Keratinocyte (primary cell): ENCODE data around the gene CLDN9.

Experiments
- EZH2 ChIP-seq: IDR thresholded peaks from one replicate; pipeline ENCODE4 v1.6.1; 2012; ENCODE audit warnings: inconsistent platforms, mild to moderate bottlenecking, low read length, moderate library complexity
- TF ChIP-seq, protein P1 (sequence below), 3 experiments: IDR thresholded peaks in 1 of 3; conservative IDR thresholded peaks in 1 of 3; optimal IDR thresholded peaks in 1 of 3; 2 replicates in 2 of 3; 3 replicates in 1 of 3; pipeline versions ENCODE3 to v1.5.1; 2011; ENCODE audit warnings: low read length in 3 of 3, mild to moderate bottlenecking in 3 of 3, moderate library complexity in 2 of 3, control low read depth in 1 of 3, inconsistent platforms in 1 of 3; ENCODE audit not compliant: insufficient read depth in 2 of 3; ENCODE audit errors: extremely low read depth in 1 of 3

DNA sequence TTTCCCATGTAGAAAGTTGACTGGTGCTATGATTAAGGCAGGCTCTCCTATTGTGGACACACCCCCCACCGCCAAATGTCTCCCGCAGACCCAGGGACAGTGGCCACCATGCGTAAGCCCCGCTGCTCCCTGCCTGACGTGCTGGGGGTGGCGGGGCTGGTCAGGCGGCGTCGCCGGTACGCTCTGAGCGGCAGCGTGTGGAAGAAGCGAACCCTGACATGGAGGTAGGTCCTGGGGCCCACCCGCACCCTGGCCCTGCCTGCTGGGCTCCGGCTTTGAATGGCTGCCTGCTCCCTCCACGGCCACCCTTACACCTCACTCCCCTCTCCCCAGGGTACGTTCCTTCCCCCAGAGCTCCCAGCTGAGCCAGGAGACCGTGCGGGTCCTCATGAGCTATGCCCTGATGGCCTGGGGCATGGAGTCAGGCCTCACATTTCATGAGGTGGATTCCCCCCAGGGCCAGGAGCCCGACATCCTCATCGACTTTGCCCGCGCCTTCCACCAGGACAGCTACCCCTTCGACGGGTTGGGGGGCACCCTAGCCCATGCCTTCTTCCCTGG is 37.3 kb downstream of the CLDN9 start:
- TF ChIP-seq, protein P1, sequence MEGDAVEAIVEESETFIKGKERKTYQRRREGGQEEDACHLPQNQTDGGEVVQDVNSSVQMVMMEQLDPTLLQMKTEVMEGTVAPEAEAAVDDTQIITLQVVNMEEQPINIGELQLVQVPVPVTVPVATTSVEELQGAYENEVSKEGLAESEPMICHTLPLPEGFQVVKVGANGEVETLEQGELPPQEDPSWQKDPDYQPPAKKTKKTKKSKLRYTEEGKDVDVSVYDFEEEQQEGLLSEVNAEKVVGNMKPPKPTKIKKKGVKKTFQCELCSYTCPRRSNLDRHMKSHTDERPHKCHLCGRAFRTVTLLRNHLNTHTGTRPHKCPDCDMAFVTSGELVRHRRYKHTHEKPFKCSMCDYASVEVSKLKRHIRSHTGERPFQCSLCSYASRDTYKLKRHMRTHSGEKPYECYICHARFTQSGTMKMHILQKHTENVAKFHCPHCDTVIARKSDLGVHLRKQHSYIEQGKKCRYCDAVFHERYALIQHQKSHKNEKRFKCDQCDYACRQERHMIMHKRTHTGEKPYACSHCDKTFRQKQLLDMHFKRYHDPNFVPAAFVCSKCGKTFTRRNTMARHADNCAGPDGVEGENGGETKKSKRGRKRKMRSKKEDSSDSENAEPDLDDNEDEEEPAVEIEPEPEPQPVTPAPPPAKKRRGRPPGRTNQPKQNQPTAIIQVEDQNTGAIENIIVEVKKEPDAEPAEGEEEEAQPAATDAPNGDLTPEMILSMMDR (optimal IDR thresholded peaks at IDR 0.05 in 1 of 3, IDR thresholded peaks at IDR 0.05 in 1 of 3, conservative IDR thresholded peaks at IDR 0.05 in 1 of 3; ENCODE audit: extremely low read depth in 1 of 3, insufficient read depth in 2 of 3, low read length in 3 of 3) = no peak
- TF ChIP-seq EZH2 = no peak
